NCI-H2107 treated with DMSO at 0.1 percent for 48 hours (cell line): ENCODE data around the gene ALS2.

Experiments used
- DNase-seq: peaks from one replicate; lab custom pipeline; 2025; ENCODE audit not compliant: unreplicated experiment; lab: John Stamatoyannopoulos, UW

Gene ALS2

DNA sequence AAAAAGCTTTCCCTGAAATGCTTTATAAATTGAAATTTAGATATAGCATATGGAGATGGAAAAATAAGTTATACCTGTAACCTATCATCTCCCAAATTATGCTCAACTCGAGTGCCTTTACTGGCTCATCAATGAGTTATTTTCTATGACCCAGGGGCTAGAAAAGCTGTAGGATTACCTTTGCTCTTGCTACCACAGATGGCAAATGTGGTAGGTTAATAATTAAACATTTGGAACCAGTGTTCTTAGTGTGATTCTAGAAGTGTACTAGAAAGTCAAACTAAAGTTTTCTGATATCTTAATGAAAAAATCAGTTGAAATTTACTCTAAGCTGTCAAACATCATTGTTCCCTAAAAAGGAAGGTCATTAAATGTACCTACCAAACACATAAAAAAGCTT lies 22.5 kb downstream of the ALS2 start:
- DNase-seq: no peak

DNA sequence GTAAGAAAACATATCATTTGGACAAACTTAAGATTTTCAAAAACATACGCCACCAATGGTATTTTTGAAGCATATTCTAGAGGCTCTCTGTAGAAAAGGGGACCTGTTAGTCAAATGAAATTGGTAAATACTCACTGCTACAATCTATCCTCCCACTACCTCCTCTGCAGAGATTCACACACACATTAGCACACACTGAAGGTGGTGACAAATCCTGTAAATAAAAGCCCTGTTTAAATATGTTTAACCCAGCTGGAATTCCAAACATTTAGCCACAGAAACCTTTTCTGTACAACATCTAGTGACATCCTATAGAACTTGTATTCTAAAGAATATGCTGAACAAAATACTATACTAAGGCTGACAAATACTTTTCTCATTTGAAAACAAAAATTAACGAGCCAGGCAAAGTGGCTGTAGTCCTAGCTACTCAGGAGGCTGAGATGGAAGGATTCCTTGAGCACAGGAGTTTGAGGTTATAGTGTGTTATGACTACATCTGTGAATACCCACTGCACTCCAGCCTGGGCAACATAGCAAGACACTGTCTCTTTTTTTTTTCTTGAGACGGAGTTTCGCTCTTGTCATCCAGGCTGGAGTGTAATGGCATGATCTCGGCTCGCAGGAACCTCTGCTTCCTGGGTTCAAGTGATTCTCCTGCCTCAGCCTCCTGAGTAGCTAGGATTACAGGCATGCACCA lies 25.9 kb downstream of the ALS2 start:
- no peak for DNase-seq

DNA sequence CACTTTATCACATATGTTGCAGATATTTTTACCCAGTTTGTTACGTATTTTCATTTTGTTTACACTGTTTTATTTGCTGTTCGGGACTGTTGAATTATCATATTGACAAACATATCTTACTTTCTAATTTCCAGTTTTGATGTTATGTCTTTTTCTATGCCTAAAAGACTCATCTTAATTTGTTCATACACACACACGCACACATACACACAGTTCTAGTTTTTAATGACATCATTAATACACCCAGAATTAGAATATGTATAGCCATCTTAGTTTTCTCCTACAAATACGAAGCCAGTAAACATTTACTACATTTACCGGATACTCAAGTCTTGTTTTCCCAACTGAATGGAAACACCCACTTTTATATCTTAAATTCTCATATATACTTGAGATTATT lies 29.2 kb downstream of the ALS2 start:
- DNase-seq: no peak

DNA sequence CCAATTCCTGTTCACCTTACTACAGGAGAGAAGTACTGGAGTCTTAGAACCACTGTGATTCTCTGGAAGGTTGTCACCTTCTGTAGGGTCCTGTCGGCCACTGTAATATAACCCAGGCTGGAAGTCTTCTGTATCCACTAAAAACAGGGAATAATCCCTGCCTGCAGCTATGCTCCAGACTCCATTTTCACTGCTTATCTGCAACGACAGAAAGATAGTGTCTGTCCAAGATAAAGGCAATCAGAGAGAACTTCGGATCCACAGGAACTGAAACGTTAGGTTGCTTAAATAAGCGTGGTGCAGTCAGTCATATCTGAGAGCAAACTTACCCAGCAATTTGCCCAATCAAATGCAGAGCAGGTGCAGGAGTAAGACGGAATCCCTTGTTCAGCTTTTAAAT lies 34.2 kb downstream of the ALS2 start:
- no peak for DNase-seq

GRCh38 chr2:201735486-201735885 lies 45.2 kb downstream of the ALS2 start:
- no peak for DNase-seq

DNA sequence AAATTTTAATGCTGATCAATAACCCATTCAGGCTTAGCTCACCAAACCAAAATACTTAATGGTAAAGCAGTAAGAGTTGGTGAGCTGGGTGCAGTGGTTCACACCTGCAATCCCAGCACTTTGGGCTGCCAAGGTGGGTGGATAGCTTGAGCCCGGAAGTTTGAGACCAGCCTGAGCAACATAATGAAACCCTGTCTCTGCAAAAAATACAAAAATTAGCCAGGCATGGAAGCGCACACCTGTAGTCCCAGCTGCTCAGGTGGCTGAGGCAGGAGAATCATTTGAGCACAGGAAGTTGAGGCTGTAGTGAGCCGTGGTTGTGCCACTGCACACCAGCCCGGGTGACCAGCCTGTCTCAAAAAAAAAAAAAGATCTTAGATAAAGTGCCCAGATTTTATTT lies 46.6 kb downstream of the ALS2 start:
- no peak for DNase-seq

DNA sequence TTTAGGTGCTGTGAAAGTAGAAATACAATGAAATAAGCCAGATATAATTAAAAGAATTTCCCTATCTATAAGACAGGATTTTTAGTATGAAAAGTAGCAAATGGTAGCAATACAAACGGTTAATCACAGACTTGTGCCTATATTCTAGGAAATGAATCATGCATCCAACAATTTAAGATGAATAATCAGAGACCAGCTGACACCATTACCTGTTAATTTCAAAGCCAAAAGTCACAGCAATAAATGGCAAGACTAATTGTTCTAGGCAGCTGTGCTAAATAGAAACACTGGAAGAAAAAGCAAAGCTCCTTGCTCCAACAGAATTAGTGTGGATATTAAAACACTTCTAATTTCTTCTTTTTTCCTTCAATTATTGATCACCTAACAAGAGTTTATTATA lies 47.2 kb downstream of the ALS2 start:
- DNase-seq: no peak

GRCh38 chr2:201730651-201731285 lies 50.0 kb downstream of the ALS2 start:
- DNase-seq: no peak

GRCh38 chr2:201715459-201715858 lies 65.3 kb downstream of the ALS2 start:
- no peak for DNase-seq

GRCh38 chr2:201712726-201713125 lies 68.0 kb downstream of the ALS2 start:
- DNase-seq: no peak

DNA sequence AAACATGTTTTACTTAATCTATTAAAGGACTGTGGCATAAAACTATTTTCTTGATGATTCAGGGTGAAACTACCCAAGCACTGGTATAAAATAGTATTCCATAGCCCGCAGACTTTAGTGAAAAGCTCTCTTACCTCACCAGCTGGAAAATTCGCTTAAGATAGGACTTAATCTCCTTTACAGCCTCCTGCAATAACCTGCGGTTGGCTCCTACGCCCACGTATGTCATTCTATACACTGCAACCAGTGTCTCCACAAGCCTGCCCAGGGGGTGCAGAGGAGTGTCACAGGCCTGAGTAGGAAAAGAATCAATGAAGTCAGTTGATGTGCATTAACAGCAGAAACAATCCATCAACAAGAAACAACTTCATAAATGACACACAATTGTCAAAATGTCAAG lies 71.0 kb downstream of the ALS2 start:
- no peak for DNase-seq

- DNase-seq: no peak
These were observed 71.7 kb downstream of the ALS2 start for GRCh38 chr2:201709049-201709448.

- DNase-seq: no peak
These were observed 73.0 kb downstream of the ALS2 start for GRCh38 chr2:201707753-201708152.

DNA sequence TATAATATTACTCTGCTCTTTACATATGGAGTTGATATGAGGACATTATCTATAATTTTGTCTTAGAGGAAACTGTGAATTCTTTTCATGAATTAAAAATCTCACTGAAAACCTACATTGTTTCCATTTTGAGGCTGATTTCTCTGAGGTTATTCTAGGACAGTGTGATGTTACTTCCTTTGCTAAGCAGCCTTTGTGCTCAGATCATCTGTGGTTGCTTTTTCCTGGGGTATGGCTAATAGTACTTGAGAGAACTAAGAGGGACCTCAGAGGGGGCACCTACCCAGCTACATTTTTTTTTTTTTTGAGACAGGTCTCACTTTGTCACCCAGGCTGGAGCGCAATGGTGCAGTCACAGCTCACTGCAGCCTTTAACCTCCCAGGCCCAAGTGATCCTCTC lies 73.6 kb downstream of the ALS2 start:
- DNase-seq: no peak

DNA sequence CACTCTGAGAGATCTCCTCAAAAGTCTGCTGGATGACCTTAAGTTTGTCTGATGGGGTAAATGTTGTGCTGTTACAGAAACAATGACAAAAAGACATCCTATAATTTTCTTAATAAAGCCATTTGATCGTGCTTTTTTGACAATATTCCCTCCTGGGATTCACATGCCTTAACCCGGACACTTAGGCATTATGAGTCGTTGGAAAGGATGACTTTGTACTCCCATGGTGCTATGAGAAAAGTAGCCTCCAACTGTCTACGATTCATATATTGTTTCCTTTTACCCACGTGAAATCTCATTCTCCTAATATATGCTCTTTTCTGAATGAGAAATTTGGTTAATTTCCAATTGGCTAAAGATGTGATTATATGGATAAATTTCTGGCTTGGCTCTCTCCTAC lies 76.2 kb downstream of the ALS2 start:
- DNase-seq: no peak

DNA sequence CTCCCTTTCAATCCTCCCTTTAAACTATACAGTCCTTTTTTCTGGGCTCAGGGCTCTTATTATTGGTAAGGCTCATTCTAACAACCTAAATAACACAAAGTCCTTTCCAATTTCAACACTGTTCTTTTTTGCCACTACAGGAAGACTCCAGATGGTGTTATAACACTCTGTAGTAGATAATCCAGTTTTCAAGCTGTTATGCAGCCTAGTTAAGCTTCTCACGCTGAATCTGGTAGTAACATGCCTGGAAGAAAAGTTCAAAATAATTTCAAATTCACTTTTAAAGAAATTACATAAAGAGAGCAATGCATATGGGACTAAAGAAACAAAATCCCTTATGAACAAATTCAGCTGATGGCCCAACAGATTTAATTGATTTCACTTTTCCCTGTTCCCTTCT lies 79.1 kb downstream of the ALS2 start:
- no peak for DNase-seq

GRCh38 chr2:201699416-201699815 lies 81.3 kb downstream of the ALS2 start:
- DNase-seq: no peak

DNA sequence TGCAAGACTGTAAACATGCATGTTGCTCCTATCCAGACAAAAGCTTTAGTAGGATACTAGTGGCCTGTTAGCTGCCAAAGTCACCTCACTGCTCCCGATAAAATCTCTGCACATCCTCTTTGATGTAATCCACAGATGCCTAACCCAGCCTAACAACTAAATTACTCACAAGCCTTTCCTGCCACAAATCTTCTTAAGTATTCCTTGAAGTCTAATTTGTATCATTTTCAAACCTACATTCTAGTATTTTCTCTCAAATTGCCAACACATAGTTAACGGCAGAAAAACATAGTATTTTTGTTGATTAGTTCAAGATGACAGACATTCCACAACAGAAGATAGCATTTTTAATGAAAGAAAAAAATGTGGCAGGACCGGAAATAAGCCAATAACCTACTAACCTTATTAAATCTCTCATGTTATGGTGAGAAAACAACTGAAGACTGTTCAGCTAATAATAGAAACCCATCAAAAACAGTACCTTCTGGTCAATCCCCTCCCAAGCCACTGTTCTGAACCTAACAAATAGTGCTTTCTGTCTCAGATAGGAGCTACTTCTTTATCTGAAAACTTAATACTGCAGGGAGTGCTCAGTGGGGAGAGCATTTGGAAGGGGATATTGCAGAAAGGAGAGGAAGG lies 82.0 kb downstream of the ALS2 start, which contains the start of gene MPP4:
Gene MPP4, minus strand, starts transcription at position 57 of the 639 bp plus-strand sequence. CDS start 4,690 bp downstream, outside the sequence.
- no peak for DNase-seq

DNA sequence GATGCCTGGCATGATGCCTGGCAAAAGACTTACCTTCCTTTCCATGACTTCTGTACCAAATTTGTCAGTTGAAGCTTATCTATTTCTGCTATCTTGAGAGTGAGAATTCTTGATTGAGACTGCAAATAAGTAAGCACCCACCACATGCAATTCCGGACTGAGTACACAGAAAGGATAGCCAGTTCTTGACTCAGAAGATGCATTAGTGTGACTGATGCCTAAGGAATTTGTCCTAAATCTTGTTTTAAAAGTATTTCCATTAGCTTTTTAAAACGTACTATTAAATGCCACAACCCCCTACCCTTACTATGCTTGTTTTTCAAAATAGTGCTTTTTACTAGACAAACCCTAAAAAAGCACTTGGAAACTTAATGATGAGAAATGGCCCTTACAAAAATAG lies 82.8 kb downstream of the ALS2 start:
- no peak for DNase-seq

- DNase-seq: no peak
These were observed 84.5 kb downstream of the ALS2 start for GRCh38 chr2:201696151-201696659.

GRCh38 chr2:201685156-201685555 lies 95.6 kb downstream of the ALS2 start:
- no peak for DNase-seq

- DNase-seq: no peak
These were observed 100.0 kb downstream of the ALS2 start for GRCh38 chr2:201680743-201681142.
